Measurements from ENCODE around the gene SOHLH1. TPM values are rescaled to one million over a fixed set of nuclear protein-coding genes. Genes with fewer than 3 reads are reported as not detected.

Gene SOHLH1
- total RNA-seq, 1 experiment from 2014 or later, result not detected

DNA sequence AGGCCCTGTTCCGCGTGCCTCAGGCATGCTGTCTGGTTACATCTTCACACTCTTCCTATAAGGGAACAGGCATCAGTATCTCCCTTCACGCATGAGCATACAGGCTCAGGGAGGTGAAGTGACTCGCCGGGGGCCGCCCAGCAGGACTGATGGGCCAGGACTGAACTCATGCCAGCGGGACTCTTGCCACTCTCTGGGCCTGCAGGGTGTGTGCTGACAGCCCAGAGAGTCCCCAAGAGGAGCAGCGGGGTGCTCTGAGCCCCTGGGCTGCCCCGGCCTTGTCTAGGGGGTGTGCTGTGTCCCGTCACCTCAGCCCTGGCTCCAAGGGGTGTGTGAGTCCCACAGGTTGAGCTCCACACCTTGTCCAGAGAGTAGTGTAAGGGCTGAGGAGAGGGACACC is 12.6 kb upstream of the SOHLH1 start:
- ChIA-PET CTCF (no interaction called here), RAD21 (ENCODE audit: low non-redundant PET in 1 of 2, low total read pairs in 2 of 2, uncharacterized antibody in 2 of 2, unreplicated experiment in 2 of 2) (no interaction called here), POLR2A (no interaction called here)
- Histone ChIP-seq H3K36me3 (ENCODE audit: control insufficient read depth in 1 of 2, insufficient read depth in 2 of 2, low read length in 2 of 2) (no peaks in the 10 kb centered on the region), H3K9me2 (ENCODE audit: insufficient read depth) (no peaks in the 10 kb centered on the region), H4K20me1 (ENCODE audit: insufficient read depth) (no peaks in the 10 kb centered on the region), H2AFZ (ENCODE audit: low read depth, low read length, poor library complexity, severe bottlenecking) (no peak overlapping the region), H3K27ac (ENCODE audit: low read depth, low read length) (no peak overlapping the region), H3K27me3 (ENCODE audit: insufficient read depth, low read length) (peaks cover 14% of the 10 kb centered on the region; the same call in 1 of the 2 replicates), H3K79me2 (ENCODE audit: insufficient read depth, low read length) (no peaks in the 10 kb centered on the region), H3K4me2 (ENCODE audit: low read length) (no peak overlapping the region), H3K4me3 (replicated peaks in 1 of 2; ENCODE audit: low read depth in 1 of 2, low read length in 2 of 2) (no peak overlapping the region), H3K4me1 (ENCODE audit: control insufficient read depth in 1 of 2, insufficient read depth in 2 of 2, low read length in 2 of 2) (no peaks in the 10 kb centered on the region), H3K9ac (ENCODE audit: low read length) (no peak overlapping the region), H3K9me3 (ENCODE audit: control insufficient read depth in 1 of 2, insufficient read depth in 1 of 2, low read depth in 1 of 2, low read length in 2 of 2) (no peaks in the 10 kb centered on the region)
- intact Hi-C loops (cut with micrococcal nuclease), result no loop called here
- TF ChIP-seq, protein P1, sequence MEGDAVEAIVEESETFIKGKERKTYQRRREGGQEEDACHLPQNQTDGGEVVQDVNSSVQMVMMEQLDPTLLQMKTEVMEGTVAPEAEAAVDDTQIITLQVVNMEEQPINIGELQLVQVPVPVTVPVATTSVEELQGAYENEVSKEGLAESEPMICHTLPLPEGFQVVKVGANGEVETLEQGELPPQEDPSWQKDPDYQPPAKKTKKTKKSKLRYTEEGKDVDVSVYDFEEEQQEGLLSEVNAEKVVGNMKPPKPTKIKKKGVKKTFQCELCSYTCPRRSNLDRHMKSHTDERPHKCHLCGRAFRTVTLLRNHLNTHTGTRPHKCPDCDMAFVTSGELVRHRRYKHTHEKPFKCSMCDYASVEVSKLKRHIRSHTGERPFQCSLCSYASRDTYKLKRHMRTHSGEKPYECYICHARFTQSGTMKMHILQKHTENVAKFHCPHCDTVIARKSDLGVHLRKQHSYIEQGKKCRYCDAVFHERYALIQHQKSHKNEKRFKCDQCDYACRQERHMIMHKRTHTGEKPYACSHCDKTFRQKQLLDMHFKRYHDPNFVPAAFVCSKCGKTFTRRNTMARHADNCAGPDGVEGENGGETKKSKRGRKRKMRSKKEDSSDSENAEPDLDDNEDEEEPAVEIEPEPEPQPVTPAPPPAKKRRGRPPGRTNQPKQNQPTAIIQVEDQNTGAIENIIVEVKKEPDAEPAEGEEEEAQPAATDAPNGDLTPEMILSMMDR (IDR thresholded peaks at IDR 0.05 in 2 of 3, conservative IDR thresholded peaks at IDR 0.05 in 1 of 3; ENCODE audit: borderline replicate concordance in 1 of 3, insufficient read depth in 1 of 3, low read depth in 2 of 3, low read length in 2 of 3), result no peak
- TF ChIP-seq ZNF274 (IDR thresholded peaks at IDR 0.05; ENCODE audit: low read depth, low read length), result no peak
- TF ChIP-seq CEBPB (IDR thresholded peaks at IDR 0.05; ENCODE audit: low read depth), result no peak
- TF ChIP-seq FOSL1 (IDR thresholded peaks at IDR 0.05; ENCODE audit: low read depth), result no peak
- TF ChIP-seq, protein P2, sequence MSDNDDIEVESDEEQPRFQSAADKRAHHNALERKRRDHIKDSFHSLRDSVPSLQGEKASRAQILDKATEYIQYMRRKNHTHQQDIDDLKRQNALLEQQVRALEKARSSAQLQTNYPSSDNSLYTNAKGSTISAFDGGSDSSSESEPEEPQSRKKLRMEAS (IDR thresholded peaks at IDR 0.05), result no peak
- TF ChIP-seq SIN3A (IDR thresholded peaks at IDR 0.05; ENCODE audit: low read depth), result no peak
- TF ChIP-seq RAD21 (IDR thresholded peaks at IDR 0.05; ENCODE audit: low read depth), result no peak
- TF ChIP-seq SRF (IDR thresholded peaks at IDR 0.05; ENCODE audit: low read depth), result no peak
- TF ChIP-seq, protein P3, sequence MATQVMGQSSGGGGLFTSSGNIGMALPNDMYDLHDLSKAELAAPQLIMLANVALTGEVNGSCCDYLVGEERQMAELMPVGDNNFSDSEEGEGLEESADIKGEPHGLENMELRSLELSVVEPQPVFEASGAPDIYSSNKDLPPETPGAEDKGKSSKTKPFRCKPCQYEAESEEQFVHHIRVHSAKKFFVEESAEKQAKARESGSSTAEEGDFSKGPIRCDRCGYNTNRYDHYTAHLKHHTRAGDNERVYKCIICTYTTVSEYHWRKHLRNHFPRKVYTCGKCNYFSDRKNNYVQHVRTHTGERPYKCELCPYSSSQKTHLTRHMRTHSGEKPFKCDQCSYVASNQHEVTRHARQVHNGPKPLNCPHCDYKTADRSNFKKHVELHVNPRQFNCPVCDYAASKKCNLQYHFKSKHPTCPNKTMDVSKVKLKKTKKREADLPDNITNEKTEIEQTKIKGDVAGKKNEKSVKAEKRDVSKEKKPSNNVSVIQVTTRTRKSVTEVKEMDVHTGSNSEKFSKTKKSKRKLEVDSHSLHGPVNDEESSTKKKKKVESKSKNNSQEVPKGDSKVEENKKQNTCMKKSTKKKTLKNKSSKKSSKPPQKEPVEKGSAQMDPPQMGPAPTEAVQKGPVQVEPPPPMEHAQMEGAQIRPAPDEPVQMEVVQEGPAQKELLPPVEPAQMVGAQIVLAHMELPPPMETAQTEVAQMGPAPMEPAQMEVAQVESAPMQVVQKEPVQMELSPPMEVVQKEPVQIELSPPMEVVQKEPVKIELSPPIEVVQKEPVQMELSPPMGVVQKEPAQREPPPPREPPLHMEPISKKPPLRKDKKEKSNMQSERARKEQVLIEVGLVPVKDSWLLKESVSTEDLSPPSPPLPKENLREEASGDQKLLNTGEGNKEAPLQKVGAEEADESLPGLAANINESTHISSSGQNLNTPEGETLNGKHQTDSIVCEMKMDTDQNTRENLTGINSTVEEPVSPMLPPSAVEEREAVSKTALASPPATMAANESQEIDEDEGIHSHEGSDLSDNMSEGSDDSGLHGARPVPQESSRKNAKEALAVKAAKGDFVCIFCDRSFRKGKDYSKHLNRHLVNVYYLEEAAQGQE (IDR thresholded peaks at IDR 0.05; ENCODE audit: low read depth), result no peak
- ATAC-seq, result no peak
- no TSS peak for BruUV-seq (replicated peaks)
- DNase-seq (ENCODE audit: low read depth, low spot score), result no peak

Data from HCT116 (cell line).